Fibroblast of lung (primary cell): Measurements from ENCODE around the gene DUSP1. TPM values are rescaled to one million over a fixed set of nuclear protein-coding genes. Genes with fewer than 3 reads are reported as not detected.
A peak's percentile ranks its signal among the peaks of the same experiment; 100 is the strongest.

Experiments used
- DNase-seq, 2 donors: peaks; one replicate each; pipeline versions ENCODE4 v3.0.0 to v3.0.0-alpha.2; 2010; ENCODE audit warnings: low read depth in 2 of 2
- H2AFZ ChIP-seq: 2 replicates; pipeline ENCODE4 v1.5.1; 2012; ENCODE audit warnings: low read length, control low read depth, inconsistent platforms
- H3K27ac ChIP-seq: 2 replicates; pipeline ENCODE4 v1.5.1; 2011; ENCODE audit warnings: low read length, control low read depth; ENCODE audit not compliant: insufficient read depth
- H3K27me3 ChIP-seq: 2 replicates; pipeline ENCODE4 v1.5.1; 2011; ENCODE audit warnings: mild to moderate bottlenecking, low read length; ENCODE audit not compliant: control insufficient read depth, insufficient read depth
- H3K36me3 ChIP-seq: 2 replicates; pipeline ENCODE4 v1.5.1; 2011; ENCODE audit warnings: low read length; ENCODE audit not compliant: control insufficient read depth, insufficient read depth
- H3K4me1 ChIP-seq: 2 replicates; pipeline ENCODE4 v1.5.1; 2011; ENCODE audit warnings: low read length; ENCODE audit not compliant: control insufficient read depth, insufficient read depth; ENCODE audit errors: extremely low read depth
- H3K4me2 ChIP-seq: 2 replicates; pipeline ENCODE4 v1.5.1; 2011; ENCODE audit warnings: low read length, control low read depth; ENCODE audit not compliant: insufficient read depth; ENCODE audit errors: extremely low read depth
- H3K4me3 ChIP-seq, 4 experiments: fragments of 200-600 bp in 1 of 4; sonication (generic) in 1 of 4; replicated peaks in 1 of 4; 2 replicates each; pipeline ENCODE4 v1.5.1; 2011 to 2016; ENCODE audit warnings: low read length in 4 of 4, low read depth in 3 of 4, mild to moderate bottlenecking in 3 of 4, control low read depth in 2 of 4, inconsistent platforms in 1 of 4, mixed read lengths in 1 of 4; ENCODE audit not compliant: insufficient read depth in 1 of 4; ENCODE audit errors: control extremely low read depth in 1 of 4
- H3K79me2 ChIP-seq: 2 replicates; pipeline ENCODE4 v1.5.1; 2012; ENCODE audit warnings: mild to moderate bottlenecking, low read length, inconsistent platforms; ENCODE audit not compliant: control insufficient read depth, insufficient read depth
- H3K9ac ChIP-seq: 2 replicates; pipeline ENCODE4 v1.5.1; 2011; ENCODE audit warnings: mild to moderate bottlenecking, low read length, control low read depth; ENCODE audit not compliant: insufficient read depth
- H3K9me3 ChIP-seq: 2 replicates; pipeline ENCODE4 v1.5.1; 2012; ENCODE audit warnings: low read depth, low read length; ENCODE audit not compliant: control insufficient read depth, insufficient read depth
- H4K20me1 ChIP-seq: 2 replicates; pipeline ENCODE4 v1.5.1; 2011; ENCODE audit warnings: low read length; ENCODE audit not compliant: control insufficient read depth, insufficient read depth; ENCODE audit errors: extremely low read depth
- EZH2 ChIP-seq: IDR thresholded peaks from 2 replicates; pipeline ENCODE4 v1.5.1; 2012; ENCODE audit warnings: low read length, control low read depth, mild to moderate bottlenecking; ENCODE audit errors: missing control alignments
- polyA plus RNA-seq, 2 donors: library from polyadenylated mRNA; depleted of rRNA in 1 of 2; stranded (reverse) in 1 of 2; unstranded in 1 of 2; fragments of >200 nt; gene quantifications; 2 replicates each; pipeline ENCODE4 v1.2.1, GENCODE V29; 2011 to 2012; ENCODE audit warnings: missing spikeins in 1 of 2
- total RNA-seq: library from RNA; depleted of rRNA; stranded (reverse); fragments of >200 nt; gene quantifications from 2 replicates; pipeline ENCODE4 v1.2.1, GENCODE V29; 2014
- TF ChIP-seq, protein P1 (sequence below), 2 donors: IDR thresholded peaks in 1 of 2; conservative IDR thresholded peaks in 1 of 2; 1 replicate in 1 of 2; 2 replicates in 1 of 2; pipeline ENCODE4 v1.5.1; 2011 to 2012; ENCODE audit warnings: low read length in 2 of 2, control low read depth in 1 of 2, inconsistent platforms in 1 of 2, low read depth in 1 of 2, mild to moderate bottlenecking in 1 of 2

Gene DUSP1
- total and polyA plus RNA-seq, 2 donors (not counting 1 experiment from before 2014, with no cell fraction given) = 121 to 148 TPM

DNA sequence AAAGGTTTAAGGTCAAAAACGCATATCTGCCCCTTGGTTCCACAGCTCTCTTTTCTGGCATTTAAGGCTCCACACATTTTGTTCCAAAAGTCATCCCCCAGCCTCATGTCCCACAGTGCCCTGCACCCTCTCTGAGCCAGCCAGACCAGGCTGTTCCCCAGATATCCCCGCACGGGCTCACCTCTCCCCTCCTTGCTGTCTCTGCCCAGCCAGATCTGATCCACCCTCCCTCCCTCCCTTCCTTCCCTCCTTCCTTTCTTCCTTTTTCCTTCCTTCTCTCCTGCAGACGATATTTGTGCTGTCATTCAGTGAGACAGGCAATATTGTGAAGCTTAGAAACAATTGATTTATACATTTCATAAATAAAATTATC is 37.0 kb downstream of the DUSP1 start:
- Histone ChIP-seq H3K27ac (peak overlapping the region; percentile 100), H3K36me3 (no peaks in the 10 kb centered on the region), H3K4me3 (peak overlapping the region in 1 of 4 experiments; percentile 8), H3K79me2 (no peaks in the 10 kb centered on the region), H3K9ac (peak overlapping the region; percentile 92), H4K20me1 (no peaks in the 10 kb centered on the region), H2AFZ (no peak overlapping the region), H3K4me1 (peaks cover 23% of the 10 kb centered on the region), H3K9me3 (no peaks in the 10 kb centered on the region), H3K27me3 (no peaks in the 10 kb centered on the region), H3K4me2 (peak overlapping the region; percentile 75)
- TF ChIP-seq, protein P1, sequence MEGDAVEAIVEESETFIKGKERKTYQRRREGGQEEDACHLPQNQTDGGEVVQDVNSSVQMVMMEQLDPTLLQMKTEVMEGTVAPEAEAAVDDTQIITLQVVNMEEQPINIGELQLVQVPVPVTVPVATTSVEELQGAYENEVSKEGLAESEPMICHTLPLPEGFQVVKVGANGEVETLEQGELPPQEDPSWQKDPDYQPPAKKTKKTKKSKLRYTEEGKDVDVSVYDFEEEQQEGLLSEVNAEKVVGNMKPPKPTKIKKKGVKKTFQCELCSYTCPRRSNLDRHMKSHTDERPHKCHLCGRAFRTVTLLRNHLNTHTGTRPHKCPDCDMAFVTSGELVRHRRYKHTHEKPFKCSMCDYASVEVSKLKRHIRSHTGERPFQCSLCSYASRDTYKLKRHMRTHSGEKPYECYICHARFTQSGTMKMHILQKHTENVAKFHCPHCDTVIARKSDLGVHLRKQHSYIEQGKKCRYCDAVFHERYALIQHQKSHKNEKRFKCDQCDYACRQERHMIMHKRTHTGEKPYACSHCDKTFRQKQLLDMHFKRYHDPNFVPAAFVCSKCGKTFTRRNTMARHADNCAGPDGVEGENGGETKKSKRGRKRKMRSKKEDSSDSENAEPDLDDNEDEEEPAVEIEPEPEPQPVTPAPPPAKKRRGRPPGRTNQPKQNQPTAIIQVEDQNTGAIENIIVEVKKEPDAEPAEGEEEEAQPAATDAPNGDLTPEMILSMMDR (conservative IDR thresholded peaks at IDR 0.05 in 1 of 2, IDR thresholded peaks at IDR 0.05 in 1 of 2; ENCODE audit: low read depth in 1 of 2, low read length in 2 of 2) = no peak
- TF ChIP-seq EZH2 = no peak
- DNase-seq = no peak

- H3K79me2 ChIP-seq = no peaks in the 10 kb centered on the region
- no peaks in the 10 kb centered on the region for H3K9me3 ChIP-seq
- no peak overlapping the region for H2AFZ ChIP-seq
- no peaks in the 10 kb centered on the region for H3K27me3 ChIP-seq
- peak; percentile 94 to 98 for DNase-seq
- H3K36me3 ChIP-seq = no peaks in the 10 kb centered on the region
- peak overlapping the region; percentile 100 for H3K27ac ChIP-seq
- H3K4me1 ChIP-seq = peaks cover 23% of the 10 kb centered on the region
- TF ChIP-seq, protein P1 (conservative IDR thresholded peaks at IDR 0.05 in 1 of 2, IDR thresholded peaks at IDR 0.05 in 1 of 2; ENCODE audit: low read depth in 1 of 2, low read length in 2 of 2) = no peak
- TF ChIP-seq EZH2 = no peak
- peak overlapping the region; percentile 92 for H3K9ac ChIP-seq
- H4K20me1 ChIP-seq = no peaks in the 10 kb centered on the region
- H3K4me2 ChIP-seq = peak overlapping the region; percentile 75
- peak overlapping the region in 2 of 4 experiments; percentile 9 to 38 for H3K4me3 ChIP-seq
Measured at GRCh38 chr5:172733131-172733973, 37.6 kb downstream of the DUSP1 start.

- H4K20me1 ChIP-seq = no peaks in the 10 kb centered on the region
- H3K9me3 ChIP-seq = no peaks in the 10 kb centered on the region
- H3K9ac ChIP-seq = peak overlapping the region; percentile 50
- H3K27ac ChIP-seq = peak overlapping the region; percentile 100
- no peaks in the 10 kb centered on the region for H3K27me3 ChIP-seq
- DNase-seq = no peak
- no peaks in the 10 kb centered on the region for H3K36me3 ChIP-seq
- H3K79me2 ChIP-seq = no peaks in the 10 kb centered on the region
- H2AFZ ChIP-seq = no peak overlapping the region
- peak overlapping the region; percentile 11 for H3K4me2 ChIP-seq
- no peak overlapping the region for H3K4me3 ChIP-seq
- H3K4me1 ChIP-seq = peaks cover 23% of the 10 kb centered on the region
- TF ChIP-seq, protein P1 (conservative IDR thresholded peaks at IDR 0.05 in 1 of 2, IDR thresholded peaks at IDR 0.05 in 1 of 2; ENCODE audit: low read depth in 1 of 2, low read length in 2 of 2) = no peak
- no peak for TF ChIP-seq EZH2
Measured at GRCh38 chr5:172732201-172732865, 38.7 kb downstream of the DUSP1 start.
